Ishikawa (cell line): ENCODE results near the gene MAK.

ENCODE experiments used
- CEBPB ChIP-seq: IDR thresholded peaks from 2 replicates; pipeline ENCODE4 v1.6.1; 2012
- CREB1 ChIP-seq: IDR thresholded peaks from 2 replicates; pipeline ENCODE4 v1.6.1; 2012; ENCODE audit warnings: low read depth
- EGR1 ChIP-seq: IDR thresholded peaks from 2 replicates; pipeline ENCODE4 v1.6.1; 2012
- EP300 ChIP-seq: IDR thresholded peaks from 2 replicates; pipeline ENCODE4 v1.6.1; 2012; ENCODE audit warnings: borderline replicate concordance
- FOXM1 ChIP-seq: IDR thresholded peaks from 2 replicates; pipeline ENCODE4 v1.6.1; 2012; ENCODE audit warnings: low read depth, borderline replicate concordance
- NFIC ChIP-seq: IDR thresholded peaks from 2 replicates; pipeline ENCODE4 v1.6.1; 2012
- RAD21 ChIP-seq: IDR thresholded peaks from 2 replicates; pipeline ENCODE4 v1.6.1; 2012; ENCODE audit warnings: low read depth
- TAF1 ChIP-seq: IDR thresholded peaks from 2 replicates; pipeline ENCODE4 v1.6.1; 2012; ENCODE audit warnings: low read depth, mild to moderate bottlenecking
- TCF12 ChIP-seq: IDR thresholded peaks from 2 replicates; pipeline ENCODE4 v1.6.1; 2012; ENCODE audit warnings: low read depth
- TEAD4 ChIP-seq: IDR thresholded peaks from 2 replicates; pipeline ENCODE4 v1.6.1; 2012
- YY1 ChIP-seq: IDR thresholded peaks from 2 replicates; pipeline ENCODE4 v1.6.1; 2012; ENCODE audit warnings: low read depth
- ZBTB7A ChIP-seq: IDR thresholded peaks from 2 replicates; pipeline ENCODE4 v1.6.1; 2012; ENCODE audit warnings: low read depth
- TF ChIP-seq, protein P1 (sequence below): IDR thresholded peaks from 2 replicates; pipeline ENCODE4 v1.6.1; 2012
- TF ChIP-seq, protein P2 (sequence below): IDR thresholded peaks from 2 replicates; pipeline ENCODE4 v1.6.1; 2012; ENCODE audit warnings: low read depth, mild to moderate bottlenecking
- TF ChIP-seq, protein P3 (sequence below): IDR thresholded peaks from 2 replicates; pipeline ENCODE4 v1.6.1; 2012

The MAK gene

DNA sequence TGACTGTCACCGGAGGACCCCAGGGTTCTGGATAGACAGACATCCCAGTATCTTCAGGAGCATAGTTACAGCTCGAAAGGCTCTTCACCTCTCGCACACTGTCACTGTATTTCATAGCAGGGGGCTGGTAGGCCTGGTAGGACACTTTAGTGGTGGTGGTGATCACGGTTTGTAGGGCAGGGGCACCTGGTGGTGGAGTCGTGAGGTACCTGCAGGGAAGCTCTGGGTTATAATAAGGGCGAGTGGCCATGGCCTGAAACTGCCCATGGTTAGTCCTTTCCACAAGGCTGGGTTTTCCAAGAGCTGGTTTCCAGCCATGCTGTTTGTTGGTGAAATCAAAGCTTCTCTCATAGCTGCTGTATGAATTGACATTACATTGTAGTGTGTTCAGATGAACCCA lies 35.9 kb upstream of the MAK start:
- TF ChIP-seq RAD21 (no peak), EGR1 (no peak), FOXM1 (no peak), EP300 (no peak), YY1 (no peak), TCF12 (no peak), CREB1 (no peak), TEAD4 (no peak), ZBTB7A (no peak), TAF1 (no peak), CEBPB (no peak), NFIC (no peak)
- TF ChIP-seq, protein P1, sequence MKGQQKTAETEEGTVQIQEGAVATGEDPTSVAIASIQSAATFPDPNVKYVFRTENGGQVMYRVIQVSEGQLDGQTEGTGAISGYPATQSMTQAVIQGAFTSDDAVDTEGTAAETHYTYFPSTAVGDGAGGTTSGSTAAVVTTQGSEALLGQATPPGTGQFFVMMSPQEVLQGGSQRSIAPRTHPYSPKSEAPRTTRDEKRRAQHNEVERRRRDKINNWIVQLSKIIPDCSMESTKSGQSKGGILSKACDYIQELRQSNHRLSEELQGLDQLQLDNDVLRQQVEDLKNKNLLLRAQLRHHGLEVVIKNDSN = no peak
- TF ChIP-seq, protein P2, sequence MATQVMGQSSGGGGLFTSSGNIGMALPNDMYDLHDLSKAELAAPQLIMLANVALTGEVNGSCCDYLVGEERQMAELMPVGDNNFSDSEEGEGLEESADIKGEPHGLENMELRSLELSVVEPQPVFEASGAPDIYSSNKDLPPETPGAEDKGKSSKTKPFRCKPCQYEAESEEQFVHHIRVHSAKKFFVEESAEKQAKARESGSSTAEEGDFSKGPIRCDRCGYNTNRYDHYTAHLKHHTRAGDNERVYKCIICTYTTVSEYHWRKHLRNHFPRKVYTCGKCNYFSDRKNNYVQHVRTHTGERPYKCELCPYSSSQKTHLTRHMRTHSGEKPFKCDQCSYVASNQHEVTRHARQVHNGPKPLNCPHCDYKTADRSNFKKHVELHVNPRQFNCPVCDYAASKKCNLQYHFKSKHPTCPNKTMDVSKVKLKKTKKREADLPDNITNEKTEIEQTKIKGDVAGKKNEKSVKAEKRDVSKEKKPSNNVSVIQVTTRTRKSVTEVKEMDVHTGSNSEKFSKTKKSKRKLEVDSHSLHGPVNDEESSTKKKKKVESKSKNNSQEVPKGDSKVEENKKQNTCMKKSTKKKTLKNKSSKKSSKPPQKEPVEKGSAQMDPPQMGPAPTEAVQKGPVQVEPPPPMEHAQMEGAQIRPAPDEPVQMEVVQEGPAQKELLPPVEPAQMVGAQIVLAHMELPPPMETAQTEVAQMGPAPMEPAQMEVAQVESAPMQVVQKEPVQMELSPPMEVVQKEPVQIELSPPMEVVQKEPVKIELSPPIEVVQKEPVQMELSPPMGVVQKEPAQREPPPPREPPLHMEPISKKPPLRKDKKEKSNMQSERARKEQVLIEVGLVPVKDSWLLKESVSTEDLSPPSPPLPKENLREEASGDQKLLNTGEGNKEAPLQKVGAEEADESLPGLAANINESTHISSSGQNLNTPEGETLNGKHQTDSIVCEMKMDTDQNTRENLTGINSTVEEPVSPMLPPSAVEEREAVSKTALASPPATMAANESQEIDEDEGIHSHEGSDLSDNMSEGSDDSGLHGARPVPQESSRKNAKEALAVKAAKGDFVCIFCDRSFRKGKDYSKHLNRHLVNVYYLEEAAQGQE = no peak
- TF ChIP-seq, protein P3, sequence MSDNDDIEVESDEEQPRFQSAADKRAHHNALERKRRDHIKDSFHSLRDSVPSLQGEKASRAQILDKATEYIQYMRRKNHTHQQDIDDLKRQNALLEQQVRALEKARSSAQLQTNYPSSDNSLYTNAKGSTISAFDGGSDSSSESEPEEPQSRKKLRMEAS = no peak

DNA sequence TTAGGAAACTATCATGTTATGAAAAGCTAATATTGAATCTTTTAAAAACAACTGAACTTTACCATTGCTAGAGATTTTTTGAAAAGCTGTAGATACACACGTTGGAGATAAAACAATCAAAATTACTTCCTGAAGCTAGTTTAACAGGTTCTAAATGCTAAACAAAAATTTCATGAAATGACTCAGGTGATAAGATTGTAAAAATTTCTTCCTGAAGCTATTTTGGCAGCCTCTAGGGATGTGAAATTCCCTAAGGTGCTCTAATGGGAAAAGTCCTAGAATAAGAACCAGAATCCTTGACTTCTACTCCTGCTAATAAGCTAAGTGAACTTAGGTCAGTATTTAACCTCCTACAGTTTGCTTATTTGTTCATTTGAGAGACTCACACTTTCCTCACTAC lies 35.0 kb upstream of the MAK start:
- TF ChIP-seq TCF12 = no peak
- no peak for TF ChIP-seq RAD21
- TF ChIP-seq, protein P1 = no peak
- TF ChIP-seq, protein P2 = no peak
- TF ChIP-seq EP300 = no peak
- no peak for TF ChIP-seq TEAD4
- no peak for TF ChIP-seq NFIC
- no peak for TF ChIP-seq FOXM1
- TF ChIP-seq YY1 = no peak

DNA sequence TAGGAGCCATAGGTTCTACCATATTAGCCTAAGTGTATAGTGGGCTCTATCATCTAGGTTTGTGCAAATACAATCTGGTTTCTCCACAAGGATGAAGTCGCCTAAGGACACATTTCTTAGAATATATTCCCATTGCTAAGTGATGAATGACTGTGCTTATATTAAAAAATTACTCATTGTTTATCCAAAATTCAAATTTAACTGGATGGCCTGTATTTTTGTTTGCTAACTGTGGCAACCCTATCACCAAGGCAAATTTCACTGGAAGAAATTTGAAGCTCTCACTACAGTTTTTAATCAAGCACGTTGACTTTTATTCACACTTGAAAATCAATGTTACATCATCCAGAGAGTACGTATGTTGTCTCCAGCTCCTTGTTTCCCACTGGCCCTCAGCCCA lies 29.6 kb upstream of the MAK start:
- TF ChIP-seq TAF1 (no peak), YY1 (no peak), ZBTB7A (no peak), CEBPB (no peak), RAD21 (no peak), NFIC (no peak), EGR1 (no peak), EP300 (no peak), CREB1 (no peak), TEAD4 (no peak), TCF12 (no peak), FOXM1 (no peak)
- TF ChIP-seq, protein P1 = no peak
- TF ChIP-seq, protein P2 = no peak
- TF ChIP-seq, protein P3 = no peak

DNA sequence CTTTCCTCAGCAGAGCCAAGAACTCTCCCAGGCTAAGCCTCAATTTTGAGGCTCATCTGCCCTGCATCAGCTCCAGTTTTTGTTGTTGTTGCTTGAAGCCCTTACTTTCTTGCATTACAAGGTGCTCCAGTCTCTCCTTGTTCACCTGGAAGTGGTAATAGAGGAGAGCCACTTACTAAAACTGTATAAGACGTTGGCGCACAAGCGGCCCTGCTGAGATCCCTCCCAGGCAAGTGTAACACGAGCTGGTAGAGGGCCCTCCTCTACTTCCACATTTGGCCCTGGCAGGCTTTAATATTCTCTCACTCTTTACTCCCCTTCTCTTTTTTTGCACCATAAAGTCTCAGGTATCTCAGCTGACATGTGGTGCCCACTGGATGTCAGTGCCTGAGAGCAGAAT lies 24.0 kb upstream of the MAK start:
- TF ChIP-seq, protein P2 = no peak
